H1 (cell line): Measurements from ENCODE around the gene NT5M. TPM values are rescaled to one million over a fixed set of nuclear protein-coding genes. Genes with fewer than 3 reads are reported as not detected.

ENCODE experiments used
- JUN ChIP-seq: IDR thresholded peaks from 2 replicates; pipeline ENCODE4 v1.6.1; 2011; ENCODE audit warnings: low read depth, mild to moderate bottlenecking, improper control_type of control experiment, low read length
- polyA plus RNA-seq, 7 experiments: library from polyadenylated mRNA; depleted of rRNA in 3 of 7; stranded (reverse) in 5 of 7; unstranded in 2 of 7; fragments of >200 nt in 5 of 7; fragments of 200-250 nt in 2 of 7; gene quantifications; 1 replicate in 5 of 7; 2 replicates in 1 of 7; 4 replicates in 1 of 7; pipeline versions ENCODE4 v1.2.1 to v1.2.3, GENCODE V29; 2011 to 2013; ENCODE audit warnings: missing spikeins in 2 of 7, mixed read lengths in 2 of 7
- total RNA-seq: library from RNA; stranded (reverse); fragmentation: NEBNext Ultra II Directional; extraction: Animal tissue kit (Norgen Biotek cat#: 25700); gene quantifications from 2 replicates; pipeline ENCODE4 v1.2.1, GENCODE V29; 2021

The NT5M gene
- total and polyA plus RNA-seq, 2 of the 8 experiments (the other 6 are each of a cell fraction or from before 2014, with no cell fraction given) = 7.6 to 18.2 TPM

- TF ChIP-seq JUN = no peak
Measured at GRCh38 chr17:17280613-17281549, 22.3 kb upstream of the NT5M start, which contains the start of gene COPS3 (continued).
